Cerebellar nuclear complex (tissue), 1 donor: ENCODE results near the gene AGA.

Experiments
- DNase-seq, 2 experiments: peaks; one replicate each; lab custom pipeline; 2025; lab: John Stamatoyannopoulos, UW

AGA gene

DNA sequence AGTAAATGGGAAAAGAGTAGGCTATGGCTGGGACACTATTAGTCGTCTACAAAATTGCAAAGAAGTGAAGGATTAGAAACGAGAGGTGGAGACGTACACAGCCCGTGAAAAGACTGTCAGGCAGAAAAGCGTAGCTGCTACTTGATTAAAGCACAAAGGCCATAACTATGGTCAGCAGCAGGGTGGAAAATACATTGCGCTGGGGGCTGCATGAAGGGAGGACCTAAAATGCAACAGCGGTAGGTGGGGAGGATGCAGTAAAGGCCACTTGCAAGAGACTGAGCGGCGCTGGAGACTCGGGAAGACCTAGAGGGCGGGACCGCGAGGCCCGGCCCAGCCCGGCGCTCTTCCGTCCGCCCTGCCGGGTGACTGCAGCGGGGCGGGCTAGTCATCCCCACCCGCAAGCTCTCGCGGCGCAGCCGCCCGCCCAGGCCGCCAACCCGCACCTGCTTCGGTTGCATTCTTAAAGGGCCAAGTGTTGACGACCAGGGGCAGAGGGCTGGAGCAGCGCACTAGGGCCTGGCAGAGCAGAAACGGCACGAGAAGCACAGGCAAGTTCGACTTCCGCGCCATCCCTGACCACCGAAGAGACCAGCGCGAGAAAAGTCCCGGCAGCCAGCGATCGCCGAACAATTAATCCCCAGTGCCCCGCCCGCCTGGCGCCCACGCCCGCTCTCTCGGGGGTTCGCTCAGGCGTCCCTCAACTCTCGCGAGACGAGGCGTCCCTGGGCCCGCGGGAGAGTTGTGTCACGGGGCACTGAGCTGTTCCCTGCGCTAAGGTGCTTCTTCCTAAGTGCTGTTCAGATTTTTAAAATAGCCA, at the start of gene AGA:
TSS of gene AGA (minus strand) at position 635 of the 820 bp plus-strand sequence. CDS start at position 573, 62 bp downstream.
- DNase-seq = peak; percentile 41 to 78

DNA sequence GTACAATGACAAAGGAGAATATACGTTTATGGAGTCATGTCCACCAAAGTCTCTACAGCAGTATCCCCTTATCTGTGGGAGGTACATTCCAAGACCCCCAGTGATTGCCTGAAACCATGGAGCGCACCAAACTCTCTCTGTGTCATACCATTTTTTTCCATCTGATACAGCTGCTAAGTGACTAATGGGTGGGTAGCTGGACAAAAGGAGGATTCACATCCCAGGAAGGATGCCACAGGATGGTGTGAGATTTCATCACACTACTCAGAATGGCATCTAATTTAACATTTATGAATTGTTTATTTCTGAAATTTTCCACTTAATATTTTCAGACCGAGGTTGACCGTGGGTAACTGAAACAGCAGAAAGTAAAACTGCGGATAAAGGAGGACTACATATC, 49.8 kb upstream of the AGA start:
- DNase-seq = no peak

DNA sequence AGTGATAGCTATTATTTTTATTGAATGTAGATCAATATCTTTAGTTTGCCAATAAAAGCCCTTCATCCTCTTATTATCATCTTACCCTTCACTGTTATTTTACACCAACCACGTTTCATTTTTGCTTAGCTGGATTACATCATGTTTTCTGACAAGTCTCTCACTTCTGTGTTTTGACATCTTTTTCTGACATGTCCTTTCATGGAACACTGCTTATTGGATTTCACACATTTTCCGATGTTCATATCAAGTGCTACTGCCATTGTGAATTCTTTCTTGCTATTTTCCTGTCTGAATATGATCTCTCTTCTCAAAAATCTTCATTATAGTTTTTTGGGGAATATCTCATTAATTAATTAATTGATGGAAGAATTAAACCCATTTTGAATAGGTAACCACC, 48.5 kb upstream of the AGA start:
- DNase-seq = no peak

DNA sequence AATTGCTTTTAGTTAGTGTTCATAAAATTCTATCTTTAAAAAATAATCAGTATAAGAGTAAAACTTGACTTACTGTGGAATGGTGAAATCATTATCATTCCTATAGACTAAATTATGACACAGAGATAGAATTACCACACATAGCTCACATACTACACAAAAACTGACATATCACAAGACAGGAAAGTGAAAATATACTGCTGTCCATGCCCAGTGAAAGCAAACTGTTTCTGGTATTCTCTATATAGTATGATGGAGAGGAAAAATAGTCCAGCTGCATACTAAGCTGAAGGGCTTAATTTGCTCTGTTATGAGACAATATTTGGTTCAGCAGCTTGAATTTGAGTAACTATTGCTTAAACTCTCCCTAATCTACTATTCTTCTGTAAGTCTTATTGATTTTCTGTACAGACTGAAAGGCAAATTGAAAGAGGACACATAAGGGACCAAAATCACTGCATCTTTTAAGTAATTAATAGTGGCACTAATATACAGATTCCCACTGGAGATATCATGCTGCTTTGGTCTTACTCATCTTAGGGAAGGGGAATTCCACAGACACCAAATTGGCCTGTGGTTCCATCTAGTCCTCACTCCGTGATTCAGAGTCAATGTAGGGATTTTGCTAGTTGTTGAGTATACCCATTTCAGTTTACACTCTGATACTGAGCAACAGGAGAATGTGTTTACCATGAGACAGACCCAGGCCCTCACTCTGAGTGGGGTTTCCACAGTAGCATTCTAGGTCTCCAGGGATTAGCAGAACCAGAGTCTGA, 47.4 kb upstream of the AGA start:
- no peak for DNase-seq

DNA sequence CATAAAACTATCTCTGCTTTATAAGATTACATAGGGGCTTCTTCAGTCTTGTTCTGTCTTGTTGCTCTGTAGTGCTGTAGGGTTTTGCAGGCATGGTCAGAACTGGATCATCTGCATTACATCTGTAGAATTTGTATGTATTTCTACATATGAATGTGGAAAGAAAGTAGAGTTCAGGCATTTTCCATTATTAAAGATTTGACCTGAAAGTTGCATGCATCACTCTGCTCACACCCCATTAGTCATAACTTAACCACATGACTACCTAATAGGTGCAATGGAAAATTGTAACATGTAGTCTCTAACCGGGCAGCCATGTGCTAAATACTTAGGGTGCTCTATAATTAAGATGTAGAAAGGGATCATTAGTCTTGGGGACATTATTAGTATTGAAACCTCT, 45.7 kb upstream of the AGA start:
- DNase-seq = no peak

DNA sequence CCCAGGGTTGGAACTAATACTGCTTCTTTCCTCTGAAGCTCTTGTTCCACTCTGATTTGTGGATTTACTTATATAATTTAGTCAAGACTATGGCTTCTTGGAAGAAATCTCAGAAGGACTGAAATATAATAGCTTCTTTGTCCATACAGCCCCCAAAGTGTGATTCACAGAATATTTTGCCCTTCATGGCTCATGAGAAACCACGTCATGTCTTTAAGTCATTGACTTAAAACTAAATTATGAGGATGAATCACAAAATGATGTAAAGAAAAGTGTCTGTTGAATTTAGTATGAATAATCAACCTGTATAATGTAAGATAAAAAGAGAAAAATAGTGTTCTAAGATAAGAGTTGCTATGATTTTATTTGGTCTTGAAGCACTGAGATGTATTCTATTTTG, 43.3 kb upstream of the AGA start:
- DNase-seq = no peak

DNA sequence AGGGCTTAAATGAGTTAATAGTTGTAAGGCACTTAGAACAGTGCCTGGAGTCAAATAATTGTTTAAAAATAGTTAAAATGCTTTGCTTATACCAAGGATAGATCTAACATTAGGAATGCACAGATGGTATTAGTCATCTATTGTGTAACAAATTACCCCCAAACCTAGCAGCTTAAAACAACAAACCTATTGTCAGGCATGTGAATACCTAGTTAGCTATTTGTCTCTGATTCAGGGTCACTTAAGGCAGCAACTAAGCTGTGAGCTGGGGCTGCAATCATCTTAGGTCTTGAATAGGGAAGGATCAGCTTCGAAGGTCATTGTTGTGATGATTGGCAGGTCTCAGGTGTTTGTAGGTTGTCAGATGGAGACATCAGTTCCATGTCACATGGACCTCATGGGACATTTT, 42.4 kb upstream of the AGA start:
- no peak for DNase-seq

DNA sequence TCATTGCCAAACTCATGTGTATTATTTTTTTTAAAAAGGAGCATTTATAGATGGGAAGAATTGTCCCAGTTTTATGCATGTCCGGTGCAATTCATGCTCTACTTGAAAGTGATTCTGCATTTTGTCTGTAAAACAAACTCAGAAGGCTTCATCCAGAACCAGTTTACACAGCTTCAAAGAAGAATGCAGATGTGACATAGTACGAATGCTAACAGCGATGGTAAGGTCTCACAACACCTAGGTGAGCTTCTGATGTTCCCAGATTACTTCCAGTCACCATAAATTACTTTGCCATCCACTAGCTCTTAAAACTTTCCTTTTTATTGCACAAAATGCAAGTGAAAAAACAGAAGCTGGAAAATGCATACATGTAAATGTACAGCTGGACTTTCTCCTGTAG, 41.5 kb upstream of the AGA start:
- no peak for DNase-seq

DNA sequence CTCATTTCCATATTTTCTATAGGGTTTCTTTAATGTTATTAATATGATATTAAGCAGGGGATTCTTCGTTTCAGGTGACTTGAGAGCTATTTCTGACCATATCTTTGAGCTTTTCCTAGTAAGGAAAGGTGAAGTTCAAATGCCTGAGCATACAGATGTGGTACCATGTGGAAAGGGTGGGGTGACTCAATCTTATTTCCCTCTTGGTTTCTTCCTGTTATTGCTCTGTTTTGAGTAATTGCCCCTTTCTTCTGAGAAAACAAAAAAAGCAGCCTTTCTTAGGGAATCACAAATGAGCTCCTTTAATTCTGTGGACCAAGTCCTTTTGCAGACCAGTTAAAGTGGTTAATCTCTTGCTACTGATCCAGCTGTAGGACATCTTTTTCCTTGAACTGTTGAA, 41.0 kb upstream of the AGA start:
- no peak for DNase-seq

DNA sequence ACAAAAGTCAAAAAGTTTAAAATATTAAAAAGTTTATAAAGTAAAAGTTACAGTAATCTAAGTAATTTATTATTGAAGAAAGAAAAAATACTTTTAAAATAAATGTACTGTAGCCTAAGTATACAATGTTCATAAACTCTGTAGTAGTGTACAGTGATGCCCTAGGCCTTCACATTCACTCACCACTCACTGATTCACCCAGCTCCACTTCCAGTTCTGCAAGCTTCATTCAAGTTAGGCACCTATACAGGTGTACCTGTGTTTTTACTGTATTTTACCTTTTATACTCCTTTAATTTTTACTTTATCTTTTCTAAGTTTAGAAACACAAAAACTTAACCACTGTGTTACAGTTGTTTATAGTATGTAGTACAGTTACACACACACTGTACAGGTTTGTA, 40.1 kb upstream of the AGA start:
- no peak for DNase-seq

DNA sequence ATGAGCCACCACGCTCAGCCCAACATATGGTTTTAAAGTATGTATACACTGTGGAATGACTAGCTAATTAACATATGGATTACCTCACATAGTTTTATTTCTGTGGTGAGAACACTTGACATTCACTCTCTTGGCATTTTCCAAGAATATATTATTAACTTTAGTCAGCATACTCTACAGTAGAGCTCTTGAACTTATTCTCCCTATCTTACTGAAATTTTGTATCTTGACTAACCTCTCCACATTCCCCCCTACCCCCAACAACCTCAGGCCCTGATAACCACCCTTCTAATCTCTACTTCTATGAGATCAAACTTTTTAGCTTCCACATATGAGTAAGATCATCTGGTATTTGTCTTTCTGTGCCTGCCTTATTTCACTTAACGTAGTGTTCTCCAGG, 38.6 kb upstream of the AGA start:
- DNase-seq = no peak

DNA sequence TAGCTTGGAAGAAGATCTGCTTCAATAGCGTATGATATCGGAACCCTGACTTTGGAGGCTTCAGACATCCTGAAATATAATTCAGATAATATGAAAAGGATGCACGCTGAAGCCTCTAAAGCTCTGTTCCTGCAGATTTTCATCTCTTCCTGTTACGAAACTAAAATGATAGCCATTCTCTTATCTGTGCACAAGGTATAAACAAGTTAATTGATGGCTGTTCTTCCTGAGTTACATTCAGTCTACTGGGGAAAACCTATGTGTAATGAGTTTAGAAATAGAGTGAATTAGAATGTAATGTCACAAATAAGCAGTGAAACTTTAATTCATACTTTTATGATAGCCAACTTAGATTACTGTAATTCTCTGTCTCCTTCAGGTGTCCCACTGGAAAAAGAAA, 36.8 kb upstream of the AGA start:
- DNase-seq = no peak

DNA sequence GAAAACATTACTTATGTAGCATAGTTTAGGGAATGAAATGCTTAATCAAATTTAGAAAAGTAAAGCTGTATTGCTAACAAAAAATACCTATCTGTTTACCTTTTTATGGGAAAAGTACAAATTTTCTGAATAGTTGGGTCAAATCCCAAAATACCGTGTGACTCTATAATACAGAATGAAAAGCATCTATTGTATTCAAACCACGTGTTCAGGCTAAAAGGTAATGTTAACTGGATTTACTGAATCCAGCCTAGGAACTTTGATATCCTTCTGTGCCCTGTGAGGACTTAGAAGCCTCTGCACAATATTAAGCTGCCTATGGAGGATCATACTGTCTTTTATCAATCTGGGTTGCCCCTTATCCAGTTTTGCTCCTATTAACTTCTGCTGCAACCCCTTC, 36.3 kb upstream of the AGA start:
- DNase-seq = no peak

DNA sequence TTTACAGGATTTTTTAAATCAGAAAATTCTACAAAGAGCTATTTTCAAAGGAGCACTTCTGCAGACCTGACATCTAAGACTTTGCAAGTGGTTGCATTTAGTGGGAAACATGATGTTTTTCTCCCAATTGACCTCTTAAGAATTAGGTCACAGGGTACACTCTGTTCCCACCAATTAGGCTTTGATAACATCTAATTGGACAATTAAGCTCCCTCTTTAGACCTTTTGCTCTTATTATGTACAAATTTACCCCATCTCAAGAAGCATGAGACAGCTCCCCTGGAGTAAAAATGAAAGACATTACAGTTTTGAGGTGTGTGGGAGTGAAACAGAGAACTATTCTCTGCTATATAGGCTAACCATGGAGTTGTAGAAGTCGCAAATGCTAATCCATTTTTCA, 31.8 kb upstream of the AGA start:
- no peak for DNase-seq

DNA sequence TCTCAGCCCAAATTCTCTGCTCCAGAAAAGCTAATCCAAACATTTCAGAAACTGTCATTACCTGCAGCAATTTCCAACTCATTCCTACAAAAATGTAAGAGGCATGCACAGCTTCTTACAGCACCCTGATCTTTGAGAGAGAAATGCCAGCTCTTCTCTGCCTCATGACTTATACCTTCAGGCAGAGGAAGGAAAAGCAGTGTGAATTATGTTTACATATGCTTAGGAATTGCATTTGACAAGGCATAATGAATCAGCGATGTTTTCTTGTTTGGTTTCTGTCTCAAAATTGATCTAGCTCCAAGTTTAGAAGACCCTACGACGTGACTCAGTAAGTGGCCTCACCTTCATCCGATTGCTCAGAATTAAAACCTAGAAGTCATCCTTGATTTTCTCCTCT, 21.8 kb upstream of the AGA start:
- no peak for DNase-seq

DNA sequence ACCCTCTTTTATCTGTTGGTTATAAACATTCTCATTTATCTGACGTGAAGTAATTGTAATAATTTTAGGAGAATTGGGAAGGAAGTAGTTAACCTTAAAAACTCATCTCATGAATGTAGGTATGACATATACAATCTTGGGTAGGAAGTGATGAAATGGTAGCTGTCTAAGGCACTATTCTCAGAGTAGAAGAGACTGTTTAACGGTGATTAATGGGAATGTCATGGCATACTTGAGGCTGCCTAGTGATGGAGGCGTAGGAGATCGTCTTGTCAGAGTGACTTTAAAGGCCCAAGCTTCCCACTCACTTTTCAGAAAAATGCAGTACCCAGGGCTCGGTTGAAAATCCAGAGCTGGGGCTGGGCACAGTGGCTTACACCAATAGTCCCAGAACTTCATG, 19.4 kb upstream of the AGA start:
- DNase-seq = no peak

DNA sequence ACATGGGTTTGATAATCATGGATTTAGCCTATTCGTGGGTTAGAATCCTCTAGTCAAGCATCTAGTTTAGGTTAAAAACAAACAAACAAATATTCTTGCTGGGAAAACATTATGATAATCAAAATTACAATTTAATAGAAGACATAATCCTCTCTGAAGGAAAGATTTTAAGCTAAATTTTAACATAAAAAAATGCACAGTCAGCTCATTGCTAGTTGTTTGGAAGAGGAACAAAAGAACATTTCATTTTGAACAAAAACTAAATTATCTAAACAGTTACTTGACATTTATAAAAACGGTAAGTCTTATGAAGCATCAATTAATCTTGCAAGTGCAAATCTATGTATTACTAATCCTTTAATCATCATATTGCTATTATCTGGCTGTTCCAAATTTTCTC, 18.2 kb upstream of the AGA start:
- DNase-seq = no peak

DNA sequence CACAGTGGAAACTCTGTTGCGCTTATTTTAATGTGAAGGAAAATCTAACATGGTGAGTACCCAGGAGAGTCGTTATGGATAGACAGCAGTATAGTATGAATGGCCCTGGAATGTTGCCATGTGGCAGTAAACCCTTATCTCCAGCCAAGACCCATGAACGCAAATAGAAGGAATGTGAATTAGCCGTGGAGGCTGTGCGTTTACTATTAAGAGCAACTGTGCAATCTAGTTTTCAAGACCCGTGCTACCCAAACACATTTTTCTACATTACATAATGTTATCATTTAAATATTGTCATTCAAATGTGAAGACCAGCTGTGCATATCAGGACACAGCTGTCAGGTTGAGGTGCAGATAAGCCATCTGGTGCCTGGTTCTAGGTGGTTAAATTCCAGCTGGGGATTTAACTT, 13.3 kb upstream of the AGA start:
- DNase-seq = no peak

DNA sequence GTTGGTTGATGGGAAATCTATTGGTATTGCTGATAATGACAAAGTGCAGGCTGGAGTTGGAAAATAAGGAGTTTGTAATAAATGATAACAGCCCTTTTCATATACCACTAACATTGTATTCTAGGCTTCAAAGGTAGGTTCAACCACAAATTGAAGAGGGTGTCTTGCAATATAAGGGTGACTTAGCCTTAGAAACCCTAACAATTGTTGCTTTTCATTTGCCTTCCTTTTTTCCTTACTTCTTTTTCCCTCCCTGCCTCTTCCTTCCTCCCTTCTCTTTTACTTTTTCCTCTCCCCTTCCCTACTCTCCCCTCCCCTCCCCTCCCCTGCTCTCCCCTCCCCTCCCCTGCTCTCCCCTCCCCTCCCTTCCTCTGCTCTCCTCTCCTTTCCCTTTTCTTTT, 10.9 kb upstream of the AGA start:
- DNase-seq = no peak

DNA sequence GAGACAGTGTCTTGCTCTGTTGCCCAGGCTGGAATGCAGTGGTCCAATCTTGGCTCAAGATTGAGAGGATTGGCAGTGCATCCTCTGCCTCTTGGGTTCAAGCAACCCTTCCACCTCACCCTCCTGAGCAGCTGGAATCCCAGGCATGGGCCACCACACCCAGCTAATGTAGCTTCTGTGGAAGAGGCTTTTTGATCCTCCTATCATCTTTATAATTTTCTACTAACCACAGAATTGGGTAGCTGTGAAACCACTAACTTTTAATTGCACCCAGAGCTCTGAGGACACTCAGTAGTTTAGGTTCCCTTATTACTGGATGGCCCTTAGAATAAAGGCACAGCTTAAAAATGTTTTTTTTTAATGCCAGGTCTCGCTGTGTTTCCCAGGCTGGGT, 8.9 kb upstream of the AGA start:
- no peak for DNase-seq

DNA sequence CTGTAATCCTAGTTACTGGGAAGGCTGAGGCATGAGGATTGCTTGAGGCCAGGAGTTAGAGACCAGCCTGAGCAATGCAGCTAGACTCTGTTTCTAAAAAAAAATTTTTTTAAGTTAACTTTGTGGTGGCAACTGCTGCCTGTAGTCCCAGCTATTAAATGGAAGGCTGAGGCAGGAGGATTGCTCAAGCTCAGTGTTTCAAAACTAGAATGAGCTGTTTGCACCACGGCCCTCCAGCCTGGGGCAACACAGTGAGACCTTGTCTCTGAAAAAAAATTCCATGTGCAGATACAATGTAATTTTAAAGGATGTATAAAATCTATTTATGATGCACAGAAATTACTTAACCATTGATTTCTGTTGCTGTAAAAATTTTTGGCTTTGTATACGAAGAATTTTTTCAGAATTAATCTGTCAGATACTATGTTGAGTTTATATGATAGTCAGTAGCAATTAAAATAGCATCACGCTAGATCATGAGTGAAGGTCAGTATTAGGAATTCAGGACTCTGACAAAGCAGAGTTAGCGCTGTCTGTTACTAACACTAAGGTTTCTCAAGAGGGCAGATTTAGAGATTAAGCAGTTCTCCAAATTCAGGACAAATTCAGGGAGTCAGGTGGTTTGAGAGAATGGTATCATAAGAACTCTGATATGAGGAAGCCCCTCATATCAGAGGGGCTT, 8.3 kb upstream of the AGA start:
- no peak for DNase-seq

DNA sequence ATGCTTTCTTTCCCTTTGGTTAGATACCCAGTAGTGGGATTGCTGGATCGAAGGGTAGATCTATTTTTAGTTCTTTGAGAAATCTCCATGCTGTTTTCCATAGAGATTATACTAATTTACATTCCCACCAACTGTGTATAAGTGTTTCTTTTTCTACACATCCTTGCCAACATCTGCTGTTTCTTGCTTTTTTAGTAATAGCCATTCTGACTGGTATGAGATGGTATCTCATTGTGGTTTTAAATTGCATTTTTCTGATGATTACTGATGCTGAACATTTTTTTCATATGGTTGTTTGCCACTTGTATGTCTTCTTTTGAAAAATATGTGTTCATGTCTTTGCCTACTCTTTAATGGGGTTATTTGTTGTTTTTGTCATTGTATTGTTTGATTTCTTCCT, 6.6 kb upstream of the AGA start:
- DNase-seq = no peak

DNA sequence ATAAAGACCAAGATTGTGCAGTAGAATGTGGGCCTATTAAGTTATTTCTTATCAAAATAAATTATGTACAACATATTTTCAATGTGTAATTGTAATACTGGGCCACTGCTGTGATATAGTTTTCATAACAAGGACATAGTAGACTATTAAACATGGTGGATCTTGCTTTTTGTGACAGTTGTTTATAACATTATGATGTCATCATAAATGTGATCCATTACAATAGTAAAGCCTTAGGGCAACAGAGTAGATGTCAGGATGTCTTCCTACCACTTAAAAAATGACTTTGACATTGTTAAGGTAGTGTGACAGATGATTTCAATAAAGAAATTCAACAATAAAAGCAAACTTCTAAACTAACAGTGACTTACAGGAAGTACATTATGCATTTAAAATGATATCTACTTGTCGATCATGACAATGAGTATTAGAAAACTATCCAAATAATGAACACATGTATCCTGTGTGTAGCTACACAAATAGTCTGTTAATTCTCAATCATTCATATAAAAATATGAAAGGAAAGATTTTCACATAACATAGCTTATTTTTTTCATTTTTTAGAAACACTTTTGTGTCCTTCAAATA, 5.3 kb upstream of the AGA start:
- no peak for DNase-seq
